Glutamatergic neuron (in vitro differentiated cells): ENCODE measurements around the gene GIGYF1. TPM values are rescaled to one million over a fixed set of nuclear protein-coding genes. Genes with fewer than 3 reads are reported as not detected.

ENCODE experiments used
- DNase-seq: peaks from one replicate; pipeline ENCODE4 v3.0.0; 2022
- H3K27ac Mint-ChIP-seq: one replicate; pipeline ENCODE4 v1.8.0; 2020; ENCODE audit warnings: mild to moderate bottlenecking, mixed read lengths, inconsistent platforms; ENCODE audit not compliant: unreplicated experiment
- H3K27me3 Mint-ChIP-seq: one replicate; pipeline ENCODE4 v1.8.0; 2020; ENCODE audit warnings: mild to moderate bottlenecking, moderate library complexity, mixed read lengths, inconsistent platforms; ENCODE audit not compliant: unreplicated experiment
- H3K36me3 Mint-ChIP-seq: one replicate; pipeline ENCODE4 v1.8.0; 2020; ENCODE audit warnings: mild to moderate bottlenecking, mixed read lengths, inconsistent platforms; ENCODE audit not compliant: unreplicated experiment
- H3K4me1 Mint-ChIP-seq: one replicate; pipeline ENCODE4 v1.8.0; 2020; ENCODE audit warnings: mild to moderate bottlenecking, low read depth, mixed read lengths, inconsistent platforms; ENCODE audit not compliant: unreplicated experiment
- H3K4me3 Mint-ChIP-seq: one replicate; pipeline ENCODE4 v1.8.0; 2020; ENCODE audit warnings: mild to moderate bottlenecking, mixed read lengths, inconsistent platforms; ENCODE audit not compliant: unreplicated experiment
- H3K9me3 Mint-ChIP-seq: one replicate; pipeline ENCODE4 v1.8.0; 2020; ENCODE audit warnings: mild to moderate bottlenecking, moderate library complexity, mixed read lengths, inconsistent platforms; ENCODE audit not compliant: unreplicated experiment
- total RNA-seq: library from RNA; stranded (reverse); fragmentation: NEBNext Ultra II Directional; extraction: Animal tissue kit (Norgen Biotek cat#: 25700); gene quantifications from one replicate; pipeline ENCODE4 v1.2.1, GENCODE V29; 2021; ENCODE audit not compliant: unreplicated experiment
- TF ChIP-seq, protein P1 (sequence below): fragments of 200-600 bp; sonication (generic); IDR thresholded peaks from one replicate; pipeline ENCODE4 v1.5.0; 2021; ENCODE audit not compliant: partially characterized antibody, unreplicated experiment

GIGYF1 gene
- total RNA-seq, 1 donor from 2014 or later, result 79.6 TPM

DNA sequence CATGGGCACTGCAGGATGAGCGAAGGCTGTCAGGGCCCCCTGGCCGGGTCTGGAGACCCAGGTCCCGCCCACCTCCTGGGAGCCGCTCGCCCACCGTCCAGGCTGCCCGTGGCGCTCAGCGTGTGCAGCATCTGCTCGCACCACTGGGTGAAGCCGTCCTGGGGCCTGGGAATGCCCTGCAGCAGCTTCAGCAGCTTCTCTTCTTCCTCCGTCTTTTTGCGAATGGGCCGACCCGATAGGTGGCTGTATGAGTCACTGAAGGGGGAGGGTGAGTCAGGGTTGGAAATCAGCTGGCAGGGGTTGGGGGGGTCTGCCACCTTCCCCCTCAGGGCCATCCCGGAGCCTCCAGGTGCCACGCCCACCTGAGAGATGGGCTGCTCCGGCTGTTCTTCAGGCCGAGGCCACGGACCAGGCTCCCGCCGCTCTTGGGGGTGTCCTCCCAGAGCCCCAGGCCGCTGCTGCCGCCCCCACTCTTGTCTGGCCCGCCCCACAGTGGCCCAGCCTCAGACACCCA is 11.8 kb downstream of the GIGYF1 start:
- H3K27ac Mint-ChIP-seq, result no peak overlapping the region
- TF ChIP-seq, protein P1, sequence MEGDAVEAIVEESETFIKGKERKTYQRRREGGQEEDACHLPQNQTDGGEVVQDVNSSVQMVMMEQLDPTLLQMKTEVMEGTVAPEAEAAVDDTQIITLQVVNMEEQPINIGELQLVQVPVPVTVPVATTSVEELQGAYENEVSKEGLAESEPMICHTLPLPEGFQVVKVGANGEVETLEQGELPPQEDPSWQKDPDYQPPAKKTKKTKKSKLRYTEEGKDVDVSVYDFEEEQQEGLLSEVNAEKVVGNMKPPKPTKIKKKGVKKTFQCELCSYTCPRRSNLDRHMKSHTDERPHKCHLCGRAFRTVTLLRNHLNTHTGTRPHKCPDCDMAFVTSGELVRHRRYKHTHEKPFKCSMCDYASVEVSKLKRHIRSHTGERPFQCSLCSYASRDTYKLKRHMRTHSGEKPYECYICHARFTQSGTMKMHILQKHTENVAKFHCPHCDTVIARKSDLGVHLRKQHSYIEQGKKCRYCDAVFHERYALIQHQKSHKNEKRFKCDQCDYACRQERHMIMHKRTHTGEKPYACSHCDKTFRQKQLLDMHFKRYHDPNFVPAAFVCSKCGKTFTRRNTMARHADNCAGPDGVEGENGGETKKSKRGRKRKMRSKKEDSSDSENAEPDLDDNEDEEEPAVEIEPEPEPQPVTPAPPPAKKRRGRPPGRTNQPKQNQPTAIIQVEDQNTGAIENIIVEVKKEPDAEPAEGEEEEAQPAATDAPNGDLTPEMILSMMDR, result no peak
- no peak overlapping the region for H3K4me3 Mint-ChIP-seq
- H3K36me3 Mint-ChIP-seq, result peaks cover 4% of the 10 kb centered on the region
- H3K4me1 Mint-ChIP-seq, result peaks cover 5% of the 10 kb centered on the region
- peaks cover 10% of the 10 kb centered on the region for H3K9me3 Mint-ChIP-seq
- H3K27me3 Mint-ChIP-seq, result peaks cover 11% of the 10 kb centered on the region
- DNase-seq, result no peak

DNA sequence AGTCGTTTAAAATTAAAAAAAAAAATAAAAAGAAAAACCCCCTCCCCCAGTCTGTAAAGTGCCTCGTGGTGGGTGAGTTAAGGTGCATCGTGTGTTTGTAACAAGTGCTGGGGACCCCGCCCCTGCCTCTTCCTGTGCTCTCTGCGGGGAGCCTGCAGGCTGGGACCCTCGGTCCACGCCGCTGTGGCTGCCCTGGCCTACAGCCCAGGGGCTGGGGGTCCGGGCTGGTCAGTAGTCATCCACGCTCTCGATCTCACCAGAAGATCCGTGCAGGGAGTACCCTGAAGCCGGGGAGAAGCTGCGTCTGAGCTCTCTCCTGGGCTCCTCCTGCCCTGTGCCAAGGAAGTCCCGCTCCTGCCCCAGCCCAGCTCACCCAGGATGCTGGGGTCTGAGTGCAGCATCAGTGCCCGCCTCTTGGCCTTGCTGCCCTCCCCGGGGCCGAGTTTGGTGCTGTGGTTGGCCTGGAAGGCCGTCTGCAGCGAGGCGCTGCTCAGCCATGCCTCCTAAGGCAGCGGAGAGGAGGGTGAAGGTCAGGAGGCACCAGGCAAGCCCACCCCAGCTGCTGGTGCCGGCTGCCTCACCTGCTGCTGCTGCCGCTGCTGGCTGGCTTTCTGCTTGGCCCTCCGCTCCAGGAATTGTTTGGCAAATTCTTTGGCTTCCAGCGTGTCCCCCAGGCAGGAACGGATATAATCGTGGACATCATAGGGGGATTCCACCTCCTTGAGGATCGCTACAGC is 12.4 kb downstream of the GIGYF1 start:
- Mint-ChIP-seq H3K27ac (no peak overlapping the region), H3K27me3 (peaks cover 10% of the 10 kb centered on the region), H3K36me3 (peaks cover 4% of the 10 kb centered on the region), H3K4me1 (peaks cover 5% of the 10 kb centered on the region), H3K9me3 (peaks cover 10% of the 10 kb centered on the region), H3K4me3 (no peak overlapping the region)
- TF ChIP-seq, protein P1, result no peak
- no peak for DNase-seq

DNA sequence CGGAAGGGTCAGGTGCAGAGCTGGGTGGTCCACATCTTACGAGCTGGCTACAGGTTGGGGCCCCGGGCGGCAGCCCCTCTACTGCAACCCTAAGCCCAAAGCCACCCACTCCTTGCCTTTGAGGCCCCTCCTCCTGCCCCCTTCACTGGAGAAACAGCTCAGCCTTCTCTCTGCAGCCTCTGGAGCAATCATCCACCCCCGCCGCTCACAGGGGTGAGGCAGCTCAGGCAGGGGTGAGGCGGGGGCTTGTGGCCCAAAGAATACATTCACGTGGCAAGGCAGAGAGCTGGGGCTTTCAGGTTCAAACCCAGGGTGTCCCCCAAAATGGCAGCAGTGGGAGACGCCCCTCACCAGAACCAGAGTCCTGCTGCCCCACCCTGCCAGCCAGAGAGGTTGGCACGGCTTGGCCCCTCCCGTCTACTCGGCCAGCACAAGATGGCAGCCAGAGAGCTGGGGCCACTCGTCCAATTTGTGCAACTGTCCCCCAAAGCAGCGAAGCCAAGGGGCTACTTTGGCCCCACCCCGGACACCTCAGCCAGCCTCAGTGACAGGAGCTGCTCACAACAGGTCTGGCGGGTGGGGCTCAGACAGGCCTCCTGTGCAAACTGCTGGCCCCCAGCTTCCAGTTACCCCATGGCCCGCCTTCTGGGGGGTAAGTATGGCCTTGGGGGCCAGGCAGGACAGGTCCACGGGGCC is 13.3 kb downstream of the GIGYF1 start:
- TF ChIP-seq, protein P1, result no peak
- H3K36me3 Mint-ChIP-seq, result peaks cover 4% of the 10 kb centered on the region
- DNase-seq, result no peak
- peaks cover 10% of the 10 kb centered on the region for H3K9me3 Mint-ChIP-seq
- peaks cover 14% of the 10 kb centered on the region for H3K27me3 Mint-ChIP-seq
- H3K27ac Mint-ChIP-seq, result peak overlapping the region; percentile 52
- H3K4me1 Mint-ChIP-seq, result peaks cover 5% of the 10 kb centered on the region
- H3K4me3 Mint-ChIP-seq, result no peak overlapping the region

DNA sequence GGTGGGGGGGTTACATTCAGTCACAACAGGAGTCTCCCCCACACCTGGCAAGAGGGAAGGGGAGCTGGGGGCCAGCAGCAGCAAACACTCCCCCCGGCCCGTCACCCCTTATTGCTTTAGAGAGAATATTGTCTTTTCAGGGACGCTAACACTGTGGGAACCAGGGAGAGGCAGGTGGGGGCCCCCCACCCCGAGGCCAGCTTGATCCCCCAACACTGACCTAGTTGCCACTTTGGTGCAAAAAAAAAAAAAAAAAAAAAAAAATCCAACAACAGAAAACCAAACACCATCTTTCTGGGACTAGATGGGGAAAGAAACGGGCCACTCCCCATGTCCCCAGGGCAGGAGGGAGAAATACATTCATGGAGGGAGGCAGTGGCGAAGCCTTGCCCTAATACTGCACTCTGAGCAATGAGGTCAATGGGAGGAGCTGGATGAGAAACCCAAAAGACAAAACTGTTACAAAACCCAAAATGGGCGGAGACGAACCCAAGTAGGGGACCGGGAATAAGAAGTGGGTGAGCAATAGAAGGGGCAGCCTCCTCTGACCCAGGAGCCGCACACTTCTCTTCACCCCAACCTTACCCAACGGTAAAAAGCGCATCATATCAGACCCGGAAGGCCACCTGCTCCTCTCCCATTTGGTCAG is 14.0 kb downstream of the GIGYF1 start:
- peaks cover 4% of the 10 kb centered on the region for H3K36me3 Mint-ChIP-seq

More for the DNA sequence above, 14.0 kb downstream of the GIGYF1 start:
- H3K4me3 Mint-ChIP-seq, result no peak overlapping the region
- TF ChIP-seq, protein P1, result no peak
- H3K4me1 Mint-ChIP-seq, result peaks cover 5% of the 10 kb centered on the region
- peaks cover 10% of the 10 kb centered on the region for H3K9me3 Mint-ChIP-seq
- H3K27ac Mint-ChIP-seq, result peak overlapping the region; percentile 52
- H3K27me3 Mint-ChIP-seq, result peaks cover 12% of the 10 kb centered on the region
- DNase-seq, result no peak
